Measurements from ENCODE around the gene TTC9C.
"Not testable (repeated sequence)": the region's sequence is repeated elsewhere in the genome, so short reads cannot be mapped to it uniquely, and the experiment has no call there.

Gene TTC9C

GRCh38 chr11:62726156-62726914 lies 2.0 kb upstream of the TTC9C start:
- Histone ChIP-seq H3K27ac (ENCODE audit: low read length) (peak overlapping the region; percentile 97), H3K36me3 (ENCODE audit: control insufficient read depth in 2 of 2, insufficient read depth in 2 of 2, low read length in 2 of 2) (peaks cover 25 to 27% of the 10 kb centered on the region in 2 donors), H3K9ac (ENCODE audit: low read length in 2 of 2) (peak overlapping the region; percentile 88 to 94), H3K4me3 (ENCODE audit: low read length in 2 of 2) (peak overlapping the region; percentile 99), H3K9me3 (ENCODE audit: control insufficient read depth in 2 of 2, low read length in 2 of 2) (no peaks in the 10 kb centered on the region), H3K4me1 (ENCODE audit: control insufficient read depth, insufficient read depth, low read length) (peaks cover 41% of the 10 kb centered on the region), H3K27me3 (ENCODE audit: control insufficient read depth in 1 of 2, insufficient read depth in 2 of 2, low read length in 2 of 2) (no peaks in the 10 kb centered on the region)

- no peaks in the 10 kb centered on the region for H3K9me3 ChIP-seq (ENCODE audit: control insufficient read depth in 2 of 2, low read length in 2 of 2)
- peaks cover 40% of the 10 kb centered on the region for H3K4me1 ChIP-seq (ENCODE audit: control insufficient read depth, insufficient read depth, low read length)
- H3K36me3 ChIP-seq (ENCODE audit: control insufficient read depth in 2 of 2, insufficient read depth in 2 of 2, low read length in 2 of 2), result peaks cover 20 to 22% of the 10 kb centered on the region in 2 donors
- H3K27me3 ChIP-seq (ENCODE audit: control insufficient read depth in 1 of 2, insufficient read depth in 2 of 2, low read length in 2 of 2), result no peaks in the 10 kb centered on the region
- H3K4me3 ChIP-seq (ENCODE audit: low read length in 2 of 2), result peak overlapping the region; percentile 99
- peak overlapping the region; percentile 97 for H3K27ac ChIP-seq (ENCODE audit: low read length)
- peak overlapping the region; percentile 88 to 94 for H3K9ac ChIP-seq (ENCODE audit: low read length in 2 of 2)
These were observed 1.4 kb upstream of the TTC9C start for GRCh38 chr11:62726915-62727164.

DNA sequence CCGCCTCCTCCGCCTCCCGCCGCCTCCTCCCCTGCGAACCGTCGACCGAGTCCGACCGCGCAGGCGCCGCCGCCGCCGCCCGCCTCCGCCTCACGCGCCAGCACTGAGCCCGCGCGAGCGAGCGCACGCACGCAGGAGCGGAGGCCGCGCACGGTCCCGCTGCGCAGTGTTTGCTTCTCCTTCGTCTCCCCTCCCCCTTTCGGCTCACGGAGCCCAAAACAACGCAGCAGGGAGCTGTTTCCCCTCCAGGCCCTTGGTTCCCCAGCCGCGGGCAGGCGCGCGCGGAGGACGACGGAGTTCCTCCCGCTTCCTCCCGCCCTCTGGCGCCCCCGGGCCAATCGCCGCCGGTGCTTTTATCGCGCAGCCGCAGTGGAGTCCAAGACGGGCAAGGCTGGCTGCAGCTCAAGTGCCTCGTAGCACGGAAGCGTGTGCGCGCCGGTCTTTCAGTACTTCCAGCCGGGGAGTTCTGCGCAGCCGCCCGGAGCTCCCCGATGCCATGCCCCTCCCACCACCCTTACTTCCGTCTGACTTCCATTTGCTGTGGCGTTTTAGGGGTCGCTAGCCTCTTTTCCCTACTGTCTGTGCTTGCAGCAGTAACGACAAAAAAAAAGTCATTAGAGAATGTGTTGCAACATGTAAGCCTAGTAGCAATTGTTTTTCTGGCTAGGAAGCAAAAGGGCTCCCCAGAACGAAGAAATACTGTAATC lies 968 bp upstream of the TTC9C start, which contains the start of gene HNRNPUL2:
HNRNPUL2 (minus strand) TSS at position 293 of the 707 bp plus-strand sequence. CDS start 301 bp downstream, outside the sequence.
- H3K4me1 ChIP-seq (ENCODE audit: control insufficient read depth, insufficient read depth, low read length), result peaks cover 37% of the 10 kb centered on the region
- peaks cover 15 to 17% of the 10 kb centered on the region in 2 donors for H3K36me3 ChIP-seq (ENCODE audit: control insufficient read depth in 2 of 2, insufficient read depth in 2 of 2, low read length in 2 of 2)
- H3K4me3 ChIP-seq (ENCODE audit: low read length in 2 of 2), result peak within 1 kb of the TSS; percentile 99
- peak within 1 kb of the TSS; percentile 97 for H3K27ac ChIP-seq (ENCODE audit: low read length)
- no peaks in the 10 kb centered on the region for H3K9me3 ChIP-seq (ENCODE audit: control insufficient read depth in 2 of 2, low read length in 2 of 2)
- H3K9ac ChIP-seq (ENCODE audit: low read length in 2 of 2), result peak within 1 kb of the TSS; percentile 88 to 94
- no peaks in the 10 kb centered on the region for H3K27me3 ChIP-seq (ENCODE audit: control insufficient read depth in 1 of 2, insufficient read depth in 2 of 2, low read length in 2 of 2)

GRCh38 chr11:62727872-62728170 lies 465 bp upstream of the TTC9C start:
- Histone ChIP-seq H3K4me3 (ENCODE audit: low read length in 2 of 2) (peak overlapping the region; percentile 99), H3K9me3 (ENCODE audit: control insufficient read depth in 2 of 2, low read length in 2 of 2) (no peaks in the 10 kb centered on the region), H3K36me3 (ENCODE audit: control insufficient read depth in 2 of 2, insufficient read depth in 2 of 2, low read length in 2 of 2) (peaks cover 10 to 13% of the 10 kb centered on the region in 2 donors), H3K27ac (ENCODE audit: low read length) (peak overlapping the region; percentile 97), H3K27me3 (ENCODE audit: control insufficient read depth in 1 of 2, insufficient read depth in 2 of 2, low read length in 2 of 2) (no peaks in the 10 kb centered on the region), H3K9ac (ENCODE audit: low read length in 2 of 2) (peak overlapping the region; percentile 88 to 93), H3K4me1 (ENCODE audit: control insufficient read depth, insufficient read depth, low read length) (peaks cover 37% of the 10 kb centered on the region)

DNA sequence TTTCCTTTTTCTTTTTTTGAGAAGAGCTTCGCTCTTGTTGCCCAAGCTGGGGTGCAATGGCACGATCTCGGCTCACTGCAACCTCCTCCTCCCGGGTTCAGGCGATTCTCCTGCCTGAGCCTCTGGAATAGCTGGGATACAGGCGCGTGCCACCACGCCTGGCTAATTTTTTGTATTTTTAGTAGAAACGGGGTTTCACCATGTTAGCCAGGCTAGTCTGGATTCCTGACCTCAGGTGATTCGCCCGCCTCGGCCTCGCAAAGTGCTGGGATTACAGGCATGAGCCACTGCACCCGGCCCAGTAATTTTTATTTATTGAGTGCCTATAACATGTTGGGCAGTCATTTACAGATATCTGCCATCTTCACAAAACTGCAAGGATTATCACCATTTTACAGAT lies 1.8 kb downstream of the TTC9C start:
- not testable (repeated sequence) for H3K27ac ChIP-seq (ENCODE audit: low read length); H3K27me3 ChIP-seq (ENCODE audit: control insufficient read depth in 1 of 2, insufficient read depth in 2 of 2, low read length in 2 of 2); H3K36me3 ChIP-seq (ENCODE audit: control insufficient read depth in 2 of 2, insufficient read depth in 2 of 2, low read length in 2 of 2); H3K9ac ChIP-seq (ENCODE audit: low read length in 2 of 2); H3K9me3 ChIP-seq (ENCODE audit: control insufficient read depth in 2 of 2, low read length in 2 of 2)
- Histone ChIP-seq H3K4me1 (ENCODE audit: control insufficient read depth, insufficient read depth, low read length) (peaks cover 31% of the 10 kb centered on the region), H3K4me3 (ENCODE audit: low read length in 2 of 2) (peak overlapping the region; percentile 1 to 99)

GRCh38 chr11:62732830-62733229 lies 4.5 kb downstream of the TTC9C start:
- Histone ChIP-seq H3K9ac (ENCODE audit: low read length in 2 of 2) (no peak overlapping the region), H3K4me3 (ENCODE audit: low read length in 2 of 2) (no peak overlapping the region), H3K27ac (ENCODE audit: low read length) (no peak overlapping the region), H3K4me1 (ENCODE audit: control insufficient read depth, insufficient read depth, low read length) (peaks cover 20% of the 10 kb centered on the region), H3K27me3 (ENCODE audit: control insufficient read depth in 1 of 2, insufficient read depth in 2 of 2, low read length in 2 of 2) (no peaks in the 10 kb centered on the region), H3K36me3 (ENCODE audit: control insufficient read depth in 2 of 2, insufficient read depth in 2 of 2, low read length in 2 of 2) (peaks cover 10 to 12% of the 10 kb centered on the region in 2 donors), H3K9me3 (ENCODE audit: control insufficient read depth in 2 of 2, low read length in 2 of 2) (no peaks in the 10 kb centered on the region)

GRCh38 chr11:62737196-62737595 lies 8.9 kb downstream of the TTC9C start:
- Histone ChIP-seq H3K27me3 (ENCODE audit: control insufficient read depth in 1 of 2, insufficient read depth in 2 of 2, low read length in 2 of 2) (no peaks in the 10 kb centered on the region), H3K27ac (ENCODE audit: low read length) (no peak overlapping the region), H3K36me3 (ENCODE audit: control insufficient read depth in 2 of 2, insufficient read depth in 2 of 2, low read length in 2 of 2) (peaks cover 14 to 19% of the 10 kb centered on the region in 2 donors)

GRCh38 chr11:62747475-62748160 lies 19.3 kb downstream of the TTC9C start:
- Histone ChIP-seq H3K4me1 (ENCODE audit: control insufficient read depth, insufficient read depth, low read length) (peaks cover 6% of the 10 kb centered on the region), H3K9ac (ENCODE audit: low read length in 2 of 2) (no peak overlapping the region), H3K27me3 (ENCODE audit: control insufficient read depth in 1 of 2, insufficient read depth in 2 of 2, low read length in 2 of 2) (no peaks in the 10 kb centered on the region), H3K27ac (ENCODE audit: low read length) (no peak overlapping the region), H3K4me3 (ENCODE audit: low read length in 2 of 2) (no peak overlapping the region), H3K9me3 (ENCODE audit: control insufficient read depth in 2 of 2, low read length in 2 of 2) (no peaks in the 10 kb centered on the region), H3K36me3 (ENCODE audit: control insufficient read depth in 2 of 2, insufficient read depth in 2 of 2, low read length in 2 of 2) (peaks cover 8 to 10% of the 10 kb centered on the region in 2 donors)

More at GRCh38 chr11:62737196-62737595, 8.9 kb downstream of the TTC9C start:
- Histone ChIP-seq H3K4me1 (ENCODE audit: control insufficient read depth, insufficient read depth, low read length) (no peaks in the 10 kb centered on the region), H3K9me3 (ENCODE audit: control insufficient read depth in 2 of 2, low read length in 2 of 2) (no peaks in the 10 kb centered on the region), H3K9ac (ENCODE audit: low read length in 2 of 2) (no peak overlapping the region), H3K4me3 (ENCODE audit: low read length in 2 of 2) (no peak overlapping the region)

DNA sequence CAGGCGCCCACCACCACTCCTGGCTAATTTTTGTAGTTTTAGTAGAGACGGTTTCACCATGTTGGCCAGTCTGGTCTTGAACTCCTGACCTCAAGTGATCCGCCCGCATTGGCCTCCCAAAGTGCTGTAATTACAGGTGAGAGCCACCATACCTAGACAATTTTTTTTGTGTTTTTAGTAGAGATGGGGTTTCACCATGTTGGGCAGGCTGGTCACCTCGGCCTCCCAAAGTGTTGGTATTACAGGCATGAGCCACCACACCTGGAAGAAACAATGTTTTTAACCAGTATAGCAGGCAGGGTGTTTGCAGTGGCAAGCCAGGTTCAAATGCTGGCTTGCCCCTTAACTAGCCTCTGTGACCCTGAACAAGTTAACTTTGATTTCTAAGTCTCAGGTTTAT lies 21.6 kb downstream of the TTC9C start:
- H3K27me3 ChIP-seq (ENCODE audit: control insufficient read depth in 1 of 2, insufficient read depth in 2 of 2, low read length in 2 of 2); H3K9me3 ChIP-seq (ENCODE audit: control insufficient read depth in 2 of 2, low read length in 2 of 2); H3K4me3 ChIP-seq (ENCODE audit: low read length in 2 of 2); H3K27ac ChIP-seq (ENCODE audit: low read length); H3K9ac ChIP-seq (ENCODE audit: low read length in 2 of 2): not testable (repeated sequence)
- peaks cover 19% of the 10 kb centered on the region for H3K4me1 ChIP-seq (ENCODE audit: control insufficient read depth, insufficient read depth, low read length)
- peaks cover 12 to 14% of the 10 kb centered on the region in 2 donors for H3K36me3 ChIP-seq (ENCODE audit: control insufficient read depth in 2 of 2, insufficient read depth in 2 of 2, low read length in 2 of 2)

DNA sequence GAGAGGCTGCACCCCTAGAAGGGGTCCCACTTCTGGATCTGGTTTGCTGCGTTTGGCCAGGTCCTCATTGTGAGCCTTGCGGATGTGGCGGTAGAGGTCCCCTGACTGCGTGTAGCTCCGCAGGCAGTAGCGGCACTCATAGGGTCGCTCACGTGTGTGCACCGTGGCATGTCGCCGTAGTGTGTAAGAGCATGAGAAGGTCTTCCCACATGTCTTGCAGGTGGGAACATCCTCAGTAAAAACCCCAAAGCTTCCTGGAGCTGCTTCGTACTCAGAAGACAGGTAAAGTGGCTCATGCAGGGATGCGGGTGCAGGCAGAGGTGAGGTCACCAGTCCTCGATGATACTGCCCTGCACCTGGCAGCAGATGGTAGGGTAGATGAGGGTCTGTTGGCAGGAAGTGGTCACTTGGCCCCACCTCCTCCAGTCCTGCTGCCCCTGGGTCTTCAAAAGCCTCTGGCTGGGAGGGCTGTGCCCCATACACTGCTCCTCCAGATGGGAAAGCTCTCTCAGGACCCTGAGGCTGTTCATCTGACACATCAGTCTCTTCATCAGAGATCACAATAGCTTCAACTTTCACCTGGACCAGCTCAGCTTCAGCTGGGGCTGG lies 24.0 kb downstream of the TTC9C start:
- Histone ChIP-seq H3K9me3 (ENCODE audit: control insufficient read depth in 2 of 2, low read length in 2 of 2) (no peaks in the 10 kb centered on the region), H3K4me1 (ENCODE audit: control insufficient read depth, insufficient read depth, low read length) (peaks cover 19% of the 10 kb centered on the region), H3K27ac (ENCODE audit: low read length) (no peak overlapping the region), H3K27me3 (ENCODE audit: control insufficient read depth in 1 of 2, insufficient read depth in 2 of 2, low read length in 2 of 2) (no peaks in the 10 kb centered on the region), H3K36me3 (ENCODE audit: control insufficient read depth in 2 of 2, insufficient read depth in 2 of 2, low read length in 2 of 2) (peaks cover 12 to 14% of the 10 kb centered on the region in 2 donors), H3K4me3 (ENCODE audit: low read length in 2 of 2) (no peak overlapping the region), H3K9ac (ENCODE audit: low read length in 2 of 2) (no peak overlapping the region)
